GM12864 (cell line): ENCODE data around the gene CTRB1.

ENCODE experiments used
- DNase-seq: peaks from one replicate; pipeline ENCODE4 v3.0.0-alpha.2; 2011; ENCODE audit warnings: low read depth
- H3K4me3 ChIP-seq: 2 replicates; pipeline ENCODE4 v1.5.1; 2011; ENCODE audit warnings: mild to moderate bottlenecking, low read depth, low read length, control low read depth
- TF ChIP-seq, protein P1 (sequence below): IDR thresholded peaks from 2 replicates; pipeline ENCODE4 v1.5.1; 2011; ENCODE audit warnings: low read depth, mild to moderate bottlenecking, moderate library complexity, low read length, control low read depth, inconsistent platforms; ENCODE audit errors: missing control alignments

Gene CTRB1

DNA sequence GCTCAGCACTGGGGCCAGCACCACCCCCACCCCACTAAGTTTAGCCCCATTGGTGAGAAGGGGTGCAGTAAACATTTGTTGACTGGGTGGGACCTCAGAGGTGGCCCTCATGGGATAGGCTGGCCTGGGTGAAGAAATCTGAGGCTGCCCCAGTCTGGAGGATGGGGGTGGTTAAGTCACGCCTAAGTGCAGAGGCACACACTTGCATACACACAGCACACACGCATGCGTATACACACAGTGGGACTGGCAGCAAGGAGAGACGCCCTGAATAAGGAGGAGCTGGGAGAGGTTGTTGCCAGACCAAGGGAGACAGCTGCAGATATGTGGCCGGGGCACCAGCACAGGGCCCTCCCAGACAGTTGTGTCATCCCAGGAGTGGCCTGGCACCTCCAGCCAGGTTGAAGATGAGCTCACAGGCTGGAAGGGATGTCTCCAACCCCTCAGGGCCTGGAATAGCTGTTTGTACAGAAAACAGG lies 35.6 kb downstream of the CTRB1 start:
- DNase-seq, result no peak
- TF ChIP-seq, protein P1, sequence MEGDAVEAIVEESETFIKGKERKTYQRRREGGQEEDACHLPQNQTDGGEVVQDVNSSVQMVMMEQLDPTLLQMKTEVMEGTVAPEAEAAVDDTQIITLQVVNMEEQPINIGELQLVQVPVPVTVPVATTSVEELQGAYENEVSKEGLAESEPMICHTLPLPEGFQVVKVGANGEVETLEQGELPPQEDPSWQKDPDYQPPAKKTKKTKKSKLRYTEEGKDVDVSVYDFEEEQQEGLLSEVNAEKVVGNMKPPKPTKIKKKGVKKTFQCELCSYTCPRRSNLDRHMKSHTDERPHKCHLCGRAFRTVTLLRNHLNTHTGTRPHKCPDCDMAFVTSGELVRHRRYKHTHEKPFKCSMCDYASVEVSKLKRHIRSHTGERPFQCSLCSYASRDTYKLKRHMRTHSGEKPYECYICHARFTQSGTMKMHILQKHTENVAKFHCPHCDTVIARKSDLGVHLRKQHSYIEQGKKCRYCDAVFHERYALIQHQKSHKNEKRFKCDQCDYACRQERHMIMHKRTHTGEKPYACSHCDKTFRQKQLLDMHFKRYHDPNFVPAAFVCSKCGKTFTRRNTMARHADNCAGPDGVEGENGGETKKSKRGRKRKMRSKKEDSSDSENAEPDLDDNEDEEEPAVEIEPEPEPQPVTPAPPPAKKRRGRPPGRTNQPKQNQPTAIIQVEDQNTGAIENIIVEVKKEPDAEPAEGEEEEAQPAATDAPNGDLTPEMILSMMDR, result no peak
- no peak overlapping the region for H3K4me3 ChIP-seq

DNA sequence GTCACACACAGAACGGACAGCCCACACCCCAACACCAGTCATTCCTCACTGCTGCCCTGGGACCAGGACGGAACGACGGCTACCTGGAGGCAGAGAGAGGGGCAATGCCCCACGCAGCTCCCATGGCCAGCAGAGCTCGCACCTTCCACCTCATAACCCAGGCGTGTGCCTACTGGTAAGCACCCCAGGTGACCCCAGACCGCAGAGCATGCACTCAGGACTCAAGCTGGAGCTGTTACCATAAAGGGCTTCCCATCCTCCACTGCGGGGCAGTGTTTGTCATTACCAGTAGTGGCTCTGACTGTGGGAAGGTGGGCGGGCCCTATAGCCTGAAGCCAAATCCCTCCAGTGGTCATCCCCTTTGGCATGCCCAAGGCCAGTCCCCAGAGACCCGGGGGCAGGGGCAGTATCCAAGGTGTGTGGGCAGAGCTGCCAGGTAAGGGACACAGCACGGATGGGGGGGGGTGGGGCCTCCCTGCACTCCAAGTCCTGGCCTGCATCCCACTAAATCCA lies 37.3 kb downstream of the CTRB1 start:
- H3K4me3 ChIP-seq, result no peak overlapping the region
- TF ChIP-seq, protein P1, result no peak
- no peak for DNase-seq

DNA sequence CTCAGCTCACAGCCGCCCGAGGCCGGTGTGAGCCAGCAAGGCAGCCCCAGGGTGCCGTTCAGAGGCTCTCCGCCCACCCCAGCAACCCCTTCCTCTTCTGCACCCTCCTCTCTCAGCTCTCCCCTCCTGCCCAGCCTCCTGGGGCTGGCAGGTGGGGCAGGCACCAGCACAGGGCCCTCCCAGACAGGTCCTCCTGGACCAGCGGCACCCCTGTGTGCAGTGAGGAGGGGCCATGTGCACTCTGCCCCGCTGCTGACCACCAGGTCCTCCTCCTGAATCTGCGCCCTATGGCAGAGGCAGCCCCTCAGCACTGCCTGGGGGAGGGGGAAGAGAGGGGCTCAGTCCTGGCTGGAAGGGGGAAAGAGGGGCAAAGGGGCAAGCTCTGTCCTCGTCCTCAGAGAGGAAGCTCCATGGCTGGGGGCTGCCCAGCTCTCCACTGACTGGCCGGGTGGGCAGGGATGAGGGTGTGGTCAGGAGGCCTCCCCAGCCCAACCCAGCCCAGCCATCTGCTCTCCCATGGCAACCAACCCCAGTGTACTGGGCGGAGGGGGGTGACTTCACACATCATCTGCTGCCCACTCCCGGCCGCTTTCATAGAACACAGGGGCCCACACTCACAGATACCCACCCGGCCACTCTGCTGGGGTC lies 38.0 kb downstream of the CTRB1 start:
- H3K4me3 ChIP-seq, result no peak overlapping the region
- no peak for DNase-seq

DNA sequence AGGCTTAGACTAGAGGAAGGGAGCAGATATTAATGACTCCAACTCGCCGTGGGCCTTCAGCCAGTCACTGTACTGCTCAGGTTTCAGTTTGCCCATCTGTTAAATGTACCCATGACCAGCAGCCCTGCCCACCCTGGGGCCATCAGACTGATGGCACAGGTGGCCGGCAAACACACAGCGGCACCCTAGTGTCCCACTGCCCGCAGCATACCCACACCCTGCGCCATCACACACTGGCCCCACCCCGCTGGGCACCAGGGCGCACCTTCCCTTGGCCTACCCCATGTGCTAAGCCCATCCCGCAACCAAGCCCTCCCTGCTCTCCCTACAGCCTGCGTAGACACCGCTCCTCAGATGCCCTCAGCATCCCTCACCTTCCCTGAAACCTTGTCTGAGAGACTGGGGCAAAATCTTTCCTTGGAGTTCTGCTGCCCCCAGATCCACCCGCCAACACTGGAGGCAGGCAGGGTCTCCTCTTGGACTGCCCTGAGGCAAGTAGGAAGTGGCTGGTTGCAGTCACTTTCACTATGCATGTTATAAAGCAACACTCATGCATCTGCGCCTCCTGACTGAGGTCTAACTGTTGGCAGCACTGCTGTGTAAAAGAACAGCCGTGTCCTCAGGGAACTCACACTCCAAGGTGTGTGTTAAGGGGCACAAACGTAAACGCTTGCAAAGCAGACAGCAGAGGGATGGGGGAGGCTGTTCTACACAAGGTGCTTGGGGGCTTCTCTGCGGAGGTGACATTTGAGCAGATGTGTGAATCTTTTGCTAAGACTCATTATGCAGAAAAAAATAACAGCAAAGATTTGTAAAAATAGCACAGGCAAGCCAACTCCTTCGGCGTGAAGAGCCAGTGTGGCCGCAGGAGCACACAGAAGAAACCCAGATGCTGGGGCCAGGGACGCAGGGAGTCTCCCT lies 39.4 kb downstream of the CTRB1 start:
- TF ChIP-seq, protein P1, result no peak
- H3K4me3 ChIP-seq, result no peak overlapping the region
- no peak for DNase-seq

More for the DNA sequence above, 38.0 kb downstream of the CTRB1 start:
- TF ChIP-seq, protein P1, result no peak

DNA sequence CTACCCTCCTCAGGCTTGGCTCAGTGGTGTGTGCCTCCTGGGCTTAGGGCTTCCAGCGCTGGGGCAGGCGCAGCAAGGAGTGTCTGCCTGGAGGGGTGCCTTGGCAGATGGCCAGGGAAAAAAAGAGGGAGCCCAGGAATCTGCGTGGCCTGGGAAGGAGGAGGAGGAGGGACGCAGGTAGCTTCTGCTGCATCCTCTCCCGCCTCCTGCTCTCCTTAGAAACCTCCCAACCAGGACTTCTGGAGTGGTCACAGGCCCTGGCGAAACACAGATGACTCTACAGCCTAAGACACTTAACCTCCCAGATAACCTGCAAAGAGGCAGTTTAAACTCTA lies 40.0 kb downstream of the CTRB1 start:
- TF ChIP-seq, protein P1, result no peak
- H3K4me3 ChIP-seq, result no peak overlapping the region
- DNase-seq, result no peak

DNA sequence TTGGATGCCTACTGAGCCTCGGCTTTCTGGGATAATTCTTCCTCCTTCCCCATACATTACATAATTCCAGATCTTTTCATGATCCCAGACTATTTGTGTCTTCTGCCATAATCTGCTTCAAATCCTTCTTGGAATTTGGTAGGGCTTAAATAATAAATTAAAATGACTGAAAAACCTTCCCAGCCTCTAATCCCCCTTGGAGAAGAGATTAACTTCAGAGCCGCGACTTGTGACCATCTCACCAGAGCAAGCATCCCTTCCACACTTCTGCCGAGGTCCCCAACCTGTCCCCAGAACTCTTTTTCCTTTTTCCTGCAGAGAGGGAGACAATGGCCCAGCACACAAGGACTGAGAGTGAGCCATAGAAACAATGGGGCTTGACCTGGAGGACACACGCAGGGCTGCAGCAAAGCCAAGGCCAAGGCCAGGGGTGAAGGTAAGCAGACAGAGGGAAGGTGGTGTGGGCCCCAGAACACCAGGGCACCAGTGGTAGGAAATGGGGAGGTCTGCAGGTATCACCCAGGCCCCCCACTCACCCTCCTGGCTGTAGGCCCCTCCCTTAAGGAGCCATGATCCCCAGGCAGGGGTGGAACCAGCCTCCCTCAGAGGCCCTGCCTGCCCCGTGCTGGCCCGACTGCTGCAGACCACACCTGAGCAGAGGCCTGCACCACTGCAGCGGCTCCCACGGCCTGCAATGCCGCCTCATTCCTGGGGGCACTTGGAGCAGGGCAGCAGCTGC lies 42.2 kb downstream of the CTRB1 start:
- no peak for DNase-seq
- TF ChIP-seq, protein P1, result no peak

More for the DNA sequence above, 42.2 kb downstream of the CTRB1 start:
- H3K4me3 ChIP-seq, result no peak overlapping the region
